ENCODE results near the gene DNER.

DNA sequence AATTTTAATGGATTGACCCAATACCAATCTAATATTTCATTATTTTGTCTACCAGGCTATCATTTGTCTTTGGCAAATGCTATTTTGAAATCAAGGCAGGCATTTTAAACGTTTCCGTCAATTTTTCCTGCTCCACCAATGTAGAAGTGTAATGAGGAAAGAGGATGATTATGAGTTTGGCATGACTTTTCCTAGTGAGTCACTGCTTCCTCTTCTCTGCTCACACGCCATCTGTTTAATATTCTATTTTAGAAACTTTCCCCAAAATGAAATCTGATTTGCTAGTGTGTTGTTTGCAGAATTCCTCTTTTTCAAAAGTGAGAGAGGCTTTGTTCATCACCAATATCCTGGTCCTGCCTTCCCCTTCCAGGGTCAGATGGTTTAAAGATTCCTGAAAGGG, 400.8 kb downstream of the DNER start:
- TF ChIP-seq, protein P1, sequence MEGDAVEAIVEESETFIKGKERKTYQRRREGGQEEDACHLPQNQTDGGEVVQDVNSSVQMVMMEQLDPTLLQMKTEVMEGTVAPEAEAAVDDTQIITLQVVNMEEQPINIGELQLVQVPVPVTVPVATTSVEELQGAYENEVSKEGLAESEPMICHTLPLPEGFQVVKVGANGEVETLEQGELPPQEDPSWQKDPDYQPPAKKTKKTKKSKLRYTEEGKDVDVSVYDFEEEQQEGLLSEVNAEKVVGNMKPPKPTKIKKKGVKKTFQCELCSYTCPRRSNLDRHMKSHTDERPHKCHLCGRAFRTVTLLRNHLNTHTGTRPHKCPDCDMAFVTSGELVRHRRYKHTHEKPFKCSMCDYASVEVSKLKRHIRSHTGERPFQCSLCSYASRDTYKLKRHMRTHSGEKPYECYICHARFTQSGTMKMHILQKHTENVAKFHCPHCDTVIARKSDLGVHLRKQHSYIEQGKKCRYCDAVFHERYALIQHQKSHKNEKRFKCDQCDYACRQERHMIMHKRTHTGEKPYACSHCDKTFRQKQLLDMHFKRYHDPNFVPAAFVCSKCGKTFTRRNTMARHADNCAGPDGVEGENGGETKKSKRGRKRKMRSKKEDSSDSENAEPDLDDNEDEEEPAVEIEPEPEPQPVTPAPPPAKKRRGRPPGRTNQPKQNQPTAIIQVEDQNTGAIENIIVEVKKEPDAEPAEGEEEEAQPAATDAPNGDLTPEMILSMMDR (IDR thresholded peaks at IDR 0.05) = no peak
- no peak for TF ChIP-seq EZH2 (IDR thresholded peaks at IDR 0.05; ENCODE audit: borderline replicate concordance, insufficient read depth, low read depth, low read length, poor library complexity, severe bottlenecking)
